Measurements from ENCODE around the gene RBM20. TPM values are rescaled to one million over a fixed set of nuclear protein-coding genes. Genes with fewer than 3 reads are reported as not detected.
A peak's percentile ranks its signal among the peaks of the same experiment; 100 is the strongest.

The RBM20 gene
- total RNA-seq, 4 donors from 2014 or later, result 0.88 to 3.8 (median 1.9) TPM

DNA sequence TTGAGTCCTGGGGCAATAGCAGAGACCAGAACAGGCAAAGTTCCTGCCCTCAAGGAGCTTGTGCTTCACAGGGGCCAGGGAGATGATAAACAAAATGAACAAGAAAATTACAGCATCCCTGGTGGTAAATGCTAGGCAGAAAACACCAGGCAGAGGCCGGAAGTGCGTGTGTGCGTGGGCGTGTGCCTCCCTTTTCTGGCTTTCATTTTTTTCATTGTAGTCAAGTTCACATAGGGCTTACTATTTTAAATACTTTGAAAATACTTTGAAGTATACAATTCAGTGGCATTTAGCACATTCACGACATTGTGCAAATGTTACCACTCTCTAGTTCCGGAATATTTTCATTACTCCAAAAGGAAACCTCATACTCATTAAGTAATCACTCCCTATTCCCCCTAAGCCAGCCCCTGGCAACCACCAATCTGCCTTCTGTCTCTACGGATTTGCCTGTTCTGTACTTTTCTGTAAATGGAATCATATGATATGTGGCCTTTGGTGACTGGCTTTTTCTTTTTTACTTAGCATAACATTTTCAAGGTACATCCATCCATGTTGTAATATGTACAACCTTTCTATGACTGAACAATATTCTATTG lies 139.5 kb downstream of the RBM20 start:
- no peak for TF ChIP-seq CTCF (IDR thresholded peaks at IDR 0.05)
- no peak for TF ChIP-seq POLR2A (IDR thresholded peaks at IDR 0.05)
- DNase-seq, result no peak
- H3K4me3 ChIP-seq, result no peak overlapping the region
- intact Hi-C loops (cut with DNase I; ENCODE audit: low total_unique reads), result no loop called here
- H3K36me3 ChIP-seq, result no peaks in the 10 kb centered on the region
- no peaks in the 10 kb centered on the region for H3K9me3 ChIP-seq
- no peaks in the 10 kb centered on the region for H3K27me3 ChIP-seq
- peak overlapping the region in 1 of 2 donors; percentile 27 for H3K27ac ChIP-seq
- no peaks in the 10 kb centered on the region for H3K4me1 ChIP-seq

- H3K27ac ChIP-seq, result peak overlapping the region in 1 of 2 donors; percentile 27
- H3K27me3 ChIP-seq, result no peaks in the 10 kb centered on the region
- no peaks in the 10 kb centered on the region for H3K4me1 ChIP-seq
- no peaks in the 10 kb centered on the region for H3K9me3 ChIP-seq
- no peak for DNase-seq
- no peak for TF ChIP-seq CTCF (IDR thresholded peaks at IDR 0.05)
- TF ChIP-seq POLR2A (IDR thresholded peaks at IDR 0.05), result no peak
- intact Hi-C loops (cut with DNase I; ENCODE audit: low total_unique reads), result no loop called here
- no peaks in the 10 kb centered on the region for H3K36me3 ChIP-seq
- H3K4me3 ChIP-seq, result no peak overlapping the region
Measured at GRCh38 chr10:110784198-110784597, 140.1 kb downstream of the RBM20 start.

GRCh38 chr10:110786172-110786571 lies 142.0 kb downstream of the RBM20 start:
- no peaks in the 10 kb centered on the region for H3K4me1 ChIP-seq
- intact Hi-C loops (cut with DNase I; ENCODE audit: low total_unique reads), result no loop called here
- TF ChIP-seq POLR2A (IDR thresholded peaks at IDR 0.05) (no peak), CTCF (IDR thresholded peaks at IDR 0.05) (no peak)
- no peaks in the 10 kb centered on the region for H3K36me3 ChIP-seq
- H3K4me3 ChIP-seq, result no peak overlapping the region
- DNase-seq, result no peak
- no peak overlapping the region for H3K27ac ChIP-seq
- no peaks in the 10 kb centered on the region for H3K9me3 ChIP-seq
- H3K27me3 ChIP-seq, result no peaks in the 10 kb centered on the region

DNA sequence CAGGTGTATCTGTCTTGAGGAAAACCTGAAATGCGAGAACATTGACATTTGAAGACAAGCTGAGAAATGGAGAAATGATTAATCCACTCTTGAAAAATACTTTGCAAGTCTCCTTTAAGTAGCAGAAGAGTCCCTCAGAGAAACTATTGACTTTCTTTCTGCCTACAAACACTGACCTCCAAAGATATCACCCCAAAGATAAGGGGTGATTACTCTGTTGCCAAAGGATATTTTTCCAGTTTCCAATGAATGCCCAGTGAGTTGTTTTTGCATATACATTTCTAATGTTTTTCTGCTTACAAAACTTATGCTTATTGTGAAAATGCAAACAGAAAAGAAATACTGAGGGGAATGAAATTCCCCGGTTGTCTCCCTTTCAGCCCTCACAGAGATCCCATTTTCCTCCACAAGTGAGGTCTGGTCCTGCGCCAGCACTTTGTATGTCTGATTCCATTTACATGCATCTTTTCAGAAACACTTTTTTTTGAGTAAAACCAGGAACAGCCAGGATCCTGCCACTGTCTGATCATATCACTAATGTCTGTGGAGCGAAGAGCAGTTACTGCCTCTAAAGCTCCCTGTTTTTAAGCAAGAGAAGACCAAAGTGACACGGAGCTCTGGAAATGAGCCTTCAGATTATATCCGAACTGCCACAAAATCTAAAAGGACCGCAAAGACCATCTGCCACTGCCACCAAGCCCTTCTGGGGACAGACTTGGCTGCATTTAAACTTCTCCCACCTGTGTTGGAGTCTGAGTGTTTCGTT lies 144.7 kb downstream of the RBM20 start:
- no peak for TF ChIP-seq POLR2A (IDR thresholded peaks at IDR 0.05)
- TF ChIP-seq CTCF (IDR thresholded peaks at IDR 0.05), result no peak
- peaks cover 0 to 2% of the 10 kb centered on the region in 2 donors for H3K4me1 ChIP-seq

More for the DNA sequence above, 144.7 kb downstream of the RBM20 start:
- Histone ChIP-seq H3K4me3 (no peak overlapping the region), H3K36me3 (no peaks in the 10 kb centered on the region), H3K27me3 (no peaks in the 10 kb centered on the region), H3K9me3 (no peaks in the 10 kb centered on the region), H3K27ac (no peak overlapping the region)
- DNase-seq, result no peak
- intact Hi-C loops (cut with DNase I; ENCODE audit: low total_unique reads), result no loop called here

Data from uterus (tissue), 4 donors.